Vagina (tissue), 2 donors: ENCODE data around the gene KCNN4.

Source experiments
- POLR2A ChIP-seq, 2 donors: fragments of 450-650 bp; IDR thresholded peaks; one replicate each; pipeline ENCODE4 v1.6.1; 2017; ENCODE audit warnings: antibody characterized with exemption in 2 of 2, mild to moderate bottlenecking in 2 of 2, moderate library complexity in 2 of 2
- POLR2AphosphoS5 ChIP-seq, 2 donors: sonication (generic); formaldehyde crosslinking; IDR thresholded peaks; one replicate each; pipeline ENCODE4 v1.9.0; 2017; ENCODE audit warnings: antibody characterized with exemption in 2 of 2, mild to moderate bottlenecking in 2 of 2, low read depth in 1 of 2; ENCODE audit not compliant: insufficient read depth in 1 of 2
- TF ChIP-seq, protein P1 (sequence below), 3 experiments: fragments of 450-650 bp in 2 of 3; fragments of 200-600 bp in 1 of 3; sonication (generic) in 1 of 3; IDR thresholded peaks; one replicate each; pipeline ENCODE4 v1.5.1; 2017 to 2019; ENCODE audit warnings: antibody characterized with exemption in 3 of 3, mild to moderate bottlenecking in 2 of 3, moderate library complexity in 2 of 3

DNA sequence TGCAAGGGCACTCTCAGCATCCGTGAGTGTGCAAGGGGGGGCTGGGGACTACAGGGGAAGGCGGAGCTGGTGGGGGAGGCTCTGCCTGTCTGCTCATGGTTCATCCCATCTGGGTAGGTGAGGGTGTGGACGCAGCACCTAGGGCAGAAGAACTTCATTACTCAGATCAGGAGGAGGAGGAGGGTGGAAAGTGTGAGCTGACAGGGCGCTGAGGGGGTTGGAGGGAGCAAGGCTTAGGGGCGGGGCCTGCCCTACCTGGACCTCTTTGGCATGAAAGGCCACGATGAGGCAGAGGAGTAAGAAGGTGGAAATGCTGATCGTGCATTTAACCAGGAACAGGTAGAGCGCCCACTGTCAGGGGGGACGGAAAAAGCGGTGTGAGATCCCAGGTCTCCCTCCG, 4.5 kb downstream of the KCNN4 start:
- TF ChIP-seq, protein P1, sequence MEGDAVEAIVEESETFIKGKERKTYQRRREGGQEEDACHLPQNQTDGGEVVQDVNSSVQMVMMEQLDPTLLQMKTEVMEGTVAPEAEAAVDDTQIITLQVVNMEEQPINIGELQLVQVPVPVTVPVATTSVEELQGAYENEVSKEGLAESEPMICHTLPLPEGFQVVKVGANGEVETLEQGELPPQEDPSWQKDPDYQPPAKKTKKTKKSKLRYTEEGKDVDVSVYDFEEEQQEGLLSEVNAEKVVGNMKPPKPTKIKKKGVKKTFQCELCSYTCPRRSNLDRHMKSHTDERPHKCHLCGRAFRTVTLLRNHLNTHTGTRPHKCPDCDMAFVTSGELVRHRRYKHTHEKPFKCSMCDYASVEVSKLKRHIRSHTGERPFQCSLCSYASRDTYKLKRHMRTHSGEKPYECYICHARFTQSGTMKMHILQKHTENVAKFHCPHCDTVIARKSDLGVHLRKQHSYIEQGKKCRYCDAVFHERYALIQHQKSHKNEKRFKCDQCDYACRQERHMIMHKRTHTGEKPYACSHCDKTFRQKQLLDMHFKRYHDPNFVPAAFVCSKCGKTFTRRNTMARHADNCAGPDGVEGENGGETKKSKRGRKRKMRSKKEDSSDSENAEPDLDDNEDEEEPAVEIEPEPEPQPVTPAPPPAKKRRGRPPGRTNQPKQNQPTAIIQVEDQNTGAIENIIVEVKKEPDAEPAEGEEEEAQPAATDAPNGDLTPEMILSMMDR (IDR thresholded peaks at IDR 0.05) = no peak
- no peak for TF ChIP-seq POLR2A (IDR thresholded peaks at IDR 0.05)
- no peak for TF ChIP-seq POLR2AphosphoS5 (IDR thresholded peaks at IDR 0.05; ENCODE audit: insufficient read depth in 1 of 2, low read depth in 1 of 2)
